Left lung (tissue), 10 donors: ENCODE results near the gene PTPRO. TPM values are rescaled to one million over a fixed set of nuclear protein-coding genes. Genes with fewer than 3 reads are reported as not detected.

Experiments used
- ATAC-seq: fragments of 200-7000 bp; cut with Tn5 transposase; one replicate; pipeline ENCODE4 v1.9.1; 2020; ENCODE audit warnings: moderate library complexity
- DNase-seq, 4 donors: peaks; one replicate each; pipeline ENCODE4 v3.0.0-alpha.2; 2013 to 2020
- H3K27ac ChIP-seq, 2 donors: fragments of 200-600 bp; sonication (generic) in 1 of 2; one replicate each; pipeline versions ENCODE4 v1.5.0 to v1.8.0; 2020 to 2021
- H3K27me3 ChIP-seq, 2 donors: fragments of 200-600 bp; sonication (generic) in 1 of 2; one replicate each; pipeline versions ENCODE4 v1.5.0 to v1.8.0; 2020 to 2021
- H3K36me3 ChIP-seq, 2 donors: fragments of 200-600 bp; sonication (generic) in 1 of 2; one replicate each; pipeline versions ENCODE4 v1.5.0 to v1.8.0; 2020 to 2021
- H3K4me1 ChIP-seq, 2 donors: fragments of 200-600 bp; one replicate each; pipeline ENCODE4 v1.8.0; 2021
- H3K4me3 ChIP-seq, 2 donors: fragments of 200-600 bp; sonication (generic) in 1 of 2; one replicate each; pipeline versions ENCODE4 v1.5.0 to v1.8.0; 2020 to 2021; ENCODE audit warnings: mild to moderate bottlenecking in 1 of 2
- H3K9me3 ChIP-seq, 2 donors: fragments of 200-600 bp; sonication (generic) in 1 of 2; one replicate each; pipeline versions ENCODE4 v1.5.0 to v1.8.0; 2020 to 2021
- intact Hi-C, 2 donors: fragments of 100-400 bp; cut with DNase I; formaldehyde crosslinking; loops; one replicate each; pipeline versions ENCODE4 v1.11.2 to v1.14.2; 2022
- polyA plus RNA-seq, 6 donors: library from polyadenylated mRNA; unstranded; fragments of 120-200 nt; gene quantifications; one replicate each; pipeline ENCODE4 v1.2.1, GENCODE V29; 2013; ENCODE audit not compliant: insufficient read length in 6 of 6
- total RNA-seq, 2 donors: library from RNA; stranded (reverse); fragmentation: NEBNext Ultra II Directional; extraction: Animal tissue kit (Norgen Biotek cat#: 25700); gene quantifications; one replicate each; pipeline ENCODE4 v1.2.1, GENCODE V29; 2021
- TF ChIP-seq, protein P1 (sequence below), 2 donors: fragments of 200-600 bp; sonication (generic) in 1 of 2; IDR thresholded peaks; one replicate each; pipeline versions ENCODE4 v1.5.0 to v1.8.0; 2021; ENCODE audit warnings: antibody characterized with exemption in 2 of 2
- donor health status: DM: no; HTN: yes; CAD: no.
- donor health status: DM: no; HTN: no; CAD: no.

PTPRO gene
- total and polyA plus RNA-seq, 8 donors, result 1.1 to 11.9 (median 1.7) TPM

DNA sequence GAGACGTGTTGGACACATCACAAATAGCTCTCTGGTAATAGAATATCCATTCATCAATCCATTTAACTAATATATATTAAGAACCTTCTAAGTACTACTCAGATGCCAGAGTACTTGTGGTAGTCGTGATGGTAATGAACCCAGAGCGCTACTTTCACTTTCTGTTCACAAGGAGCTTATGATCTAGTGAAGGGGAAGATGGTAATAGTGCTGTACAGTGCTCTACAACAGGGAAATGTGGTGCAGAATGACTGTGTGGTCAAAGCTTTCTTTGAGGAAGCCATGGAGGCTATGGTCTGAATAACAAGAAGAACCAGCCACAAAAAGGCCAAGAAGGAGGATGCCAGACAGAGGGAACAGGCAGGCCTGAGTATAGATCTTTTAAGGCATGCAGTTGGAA is 212.0 kb downstream of the PTPRO start:
- Histone ChIP-seq H3K27ac (peak overlapping the region; percentile 5 to 68), H3K36me3 (no peaks in the 10 kb centered on the region), H3K4me3 (no peak overlapping the region), H3K9me3 (no peaks in the 10 kb centered on the region), H3K4me1 (peaks cover 0 to 6% of the 10 kb centered on the region in 2 donors), H3K27me3 (no peaks in the 10 kb centered on the region)
- peak; percentile 81 for ATAC-seq
- no peak for DNase-seq
- TF ChIP-seq, protein P1, sequence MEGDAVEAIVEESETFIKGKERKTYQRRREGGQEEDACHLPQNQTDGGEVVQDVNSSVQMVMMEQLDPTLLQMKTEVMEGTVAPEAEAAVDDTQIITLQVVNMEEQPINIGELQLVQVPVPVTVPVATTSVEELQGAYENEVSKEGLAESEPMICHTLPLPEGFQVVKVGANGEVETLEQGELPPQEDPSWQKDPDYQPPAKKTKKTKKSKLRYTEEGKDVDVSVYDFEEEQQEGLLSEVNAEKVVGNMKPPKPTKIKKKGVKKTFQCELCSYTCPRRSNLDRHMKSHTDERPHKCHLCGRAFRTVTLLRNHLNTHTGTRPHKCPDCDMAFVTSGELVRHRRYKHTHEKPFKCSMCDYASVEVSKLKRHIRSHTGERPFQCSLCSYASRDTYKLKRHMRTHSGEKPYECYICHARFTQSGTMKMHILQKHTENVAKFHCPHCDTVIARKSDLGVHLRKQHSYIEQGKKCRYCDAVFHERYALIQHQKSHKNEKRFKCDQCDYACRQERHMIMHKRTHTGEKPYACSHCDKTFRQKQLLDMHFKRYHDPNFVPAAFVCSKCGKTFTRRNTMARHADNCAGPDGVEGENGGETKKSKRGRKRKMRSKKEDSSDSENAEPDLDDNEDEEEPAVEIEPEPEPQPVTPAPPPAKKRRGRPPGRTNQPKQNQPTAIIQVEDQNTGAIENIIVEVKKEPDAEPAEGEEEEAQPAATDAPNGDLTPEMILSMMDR (IDR thresholded peaks at IDR 0.05), result no peak
- intact Hi-C loops, result no loop called here

DNA sequence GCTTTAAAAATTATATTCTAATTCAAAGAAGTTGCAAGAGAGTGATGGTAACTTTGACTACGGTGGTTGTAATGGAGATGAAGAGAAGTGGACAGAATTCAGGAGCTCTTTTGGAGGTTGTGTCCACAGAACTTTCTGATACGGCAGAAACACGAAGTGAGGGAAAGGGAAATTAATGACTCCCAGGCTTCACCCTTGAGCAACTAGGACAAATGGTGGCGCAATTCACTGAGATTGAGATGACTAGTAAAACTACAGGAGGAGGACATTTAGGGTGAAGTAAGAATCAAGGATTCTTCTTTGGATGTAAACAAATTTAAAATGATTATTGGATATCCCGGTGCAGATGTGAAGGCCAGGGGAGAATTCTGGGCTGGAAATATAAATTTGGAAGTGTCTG is 212.6 kb downstream of the PTPRO start:
- TF ChIP-seq, protein P1 (IDR thresholded peaks at IDR 0.05), result no peak
- Histone ChIP-seq H3K27me3 (no peaks in the 10 kb centered on the region), H3K4me3 (no peak overlapping the region), H3K27ac (peak overlapping the region; percentile 5 to 68), H3K36me3 (no peaks in the 10 kb centered on the region), H3K4me1 (peaks cover 0 to 6% of the 10 kb centered on the region in 2 donors), H3K9me3 (no peaks in the 10 kb centered on the region)
- DNase-seq, result no peak
- ATAC-seq, result peak; percentile 41
- intact Hi-C loops, result no loop called here

DNA sequence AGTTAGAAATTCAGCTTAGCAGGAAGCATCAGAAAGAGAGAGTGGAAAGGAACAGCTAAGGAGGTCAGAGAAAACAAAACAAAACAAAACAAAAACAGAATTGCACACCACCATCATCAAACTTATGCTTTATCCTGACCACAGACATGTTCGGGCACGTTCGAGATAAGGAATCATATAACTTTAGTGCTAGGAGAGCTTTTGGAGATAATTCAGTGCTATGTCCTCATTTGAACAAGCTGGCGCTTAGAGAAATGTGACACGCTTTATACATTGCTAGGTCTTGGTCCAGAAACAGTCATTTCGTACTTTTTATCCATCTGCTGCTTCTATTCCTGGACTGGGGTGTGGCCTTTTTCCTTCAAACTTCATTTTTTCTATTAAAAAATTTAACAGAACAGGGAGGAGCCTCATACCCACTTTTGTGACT is 213.1 kb downstream of the PTPRO start:
- H3K27ac ChIP-seq, result peak overlapping the region; percentile 5 to 68

DNA sequence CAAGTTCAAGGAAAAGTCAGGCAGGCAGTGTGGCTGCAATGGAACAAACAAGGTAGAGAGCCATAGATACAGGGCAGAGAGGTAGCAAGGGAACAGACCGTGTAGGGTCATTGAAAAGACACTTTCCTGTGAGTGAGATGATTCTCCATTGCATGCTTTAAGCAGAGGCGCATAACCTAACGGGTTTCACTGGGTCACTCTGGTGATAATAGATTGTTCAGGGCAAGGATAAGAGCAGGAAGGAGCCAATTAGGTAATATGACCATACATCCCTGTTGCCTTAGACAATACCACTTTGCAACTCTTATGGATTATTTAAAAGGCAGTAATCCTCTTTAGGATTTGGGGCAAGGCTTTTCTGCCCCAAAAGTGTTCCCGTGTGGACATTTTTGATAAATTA is 214.1 kb downstream of the PTPRO start:
- DNase-seq (no peak), ATAC-seq (no peak)
- Histone ChIP-seq H3K36me3 (no peaks in the 10 kb centered on the region), H3K4me3 (no peak overlapping the region), H3K27ac (no peak overlapping the region), H3K9me3 (no peaks in the 10 kb centered on the region), H3K4me1 (peaks cover 0 to 6% of the 10 kb centered on the region in 2 donors), H3K27me3 (no peaks in the 10 kb centered on the region)
- TF ChIP-seq, protein P1 (IDR thresholded peaks at IDR 0.05), result no peak
- intact Hi-C loops, result no loop called here

More for the DNA sequence above, 213.1 kb downstream of the PTPRO start:
- Histone ChIP-seq H3K36me3 (no peaks in the 10 kb centered on the region), H3K4me3 (no peak overlapping the region), H3K4me1 (peaks cover 0 to 6% of the 10 kb centered on the region in 2 donors), H3K27me3 (no peaks in the 10 kb centered on the region), H3K9me3 (no peaks in the 10 kb centered on the region)
- DNase-seq, result no peak
- no peak for ATAC-seq
- TF ChIP-seq, protein P1 (IDR thresholded peaks at IDR 0.05), result no peak
- intact Hi-C loops, result no loop called here

DNA sequence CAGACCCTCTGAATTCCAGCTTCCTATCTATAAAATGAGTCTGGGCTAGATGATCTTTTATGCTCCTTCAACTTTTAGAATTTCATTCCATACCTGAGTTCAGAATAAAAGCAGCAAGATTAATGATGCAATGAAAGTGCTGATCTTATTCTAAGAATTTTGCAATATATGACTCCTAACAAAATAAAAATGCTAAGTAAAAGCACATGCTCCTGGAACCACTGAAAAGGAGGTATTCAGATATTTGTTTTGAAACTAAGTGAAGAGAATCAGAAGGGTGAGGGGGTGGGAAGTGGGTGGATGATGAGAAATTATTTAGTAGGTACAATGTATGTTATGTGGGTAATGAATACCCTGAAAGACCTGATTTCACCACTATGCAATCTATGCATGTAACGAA is 216.6 kb downstream of the PTPRO start:
- TF ChIP-seq, protein P1 (IDR thresholded peaks at IDR 0.05), result no peak
- intact Hi-C loops, result no loop called here
- Histone ChIP-seq H3K36me3 (no peaks in the 10 kb centered on the region), H3K4me1 (peaks cover 0 to 6% of the 10 kb centered on the region in 2 donors), H3K4me3 (no peak overlapping the region), H3K27me3 (no peaks in the 10 kb centered on the region), H3K9me3 (no peaks in the 10 kb centered on the region), H3K27ac (no peak overlapping the region)
- DNase-seq, result no peak
- ATAC-seq, result no peak
